GM12801 (cell line): ENCODE measurements around the gene PFKP.

Experiments
- TF ChIP-seq, protein P1 (sequence below): IDR thresholded peaks from one replicate; pipeline ENCODE4 v1.5.1; 2011; ENCODE audit warnings: control low read depth; ENCODE audit not compliant: insufficient read length; ENCODE audit errors: extremely low read depth

The PFKP gene

DNA sequence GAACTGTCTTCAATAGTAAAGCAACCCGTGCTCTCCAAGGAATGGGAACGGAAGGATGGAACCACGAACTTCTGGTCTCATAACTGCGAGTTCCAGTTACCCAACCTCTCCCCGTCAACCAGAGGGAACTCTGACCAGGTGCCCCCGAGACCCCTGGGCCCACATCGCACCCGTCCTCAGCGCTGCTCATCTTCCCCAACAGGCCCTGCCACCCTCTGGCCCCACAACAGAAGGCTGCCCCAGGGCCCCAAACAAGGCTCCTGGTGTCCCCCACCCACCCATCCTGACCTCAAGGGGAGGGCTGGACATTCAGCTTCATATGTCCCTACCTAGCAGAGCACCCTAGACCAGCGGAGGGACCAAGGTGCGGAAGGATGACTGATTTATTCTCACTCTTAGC lies 82.6 kb downstream of the PFKP start:
- TF ChIP-seq, protein P1, sequence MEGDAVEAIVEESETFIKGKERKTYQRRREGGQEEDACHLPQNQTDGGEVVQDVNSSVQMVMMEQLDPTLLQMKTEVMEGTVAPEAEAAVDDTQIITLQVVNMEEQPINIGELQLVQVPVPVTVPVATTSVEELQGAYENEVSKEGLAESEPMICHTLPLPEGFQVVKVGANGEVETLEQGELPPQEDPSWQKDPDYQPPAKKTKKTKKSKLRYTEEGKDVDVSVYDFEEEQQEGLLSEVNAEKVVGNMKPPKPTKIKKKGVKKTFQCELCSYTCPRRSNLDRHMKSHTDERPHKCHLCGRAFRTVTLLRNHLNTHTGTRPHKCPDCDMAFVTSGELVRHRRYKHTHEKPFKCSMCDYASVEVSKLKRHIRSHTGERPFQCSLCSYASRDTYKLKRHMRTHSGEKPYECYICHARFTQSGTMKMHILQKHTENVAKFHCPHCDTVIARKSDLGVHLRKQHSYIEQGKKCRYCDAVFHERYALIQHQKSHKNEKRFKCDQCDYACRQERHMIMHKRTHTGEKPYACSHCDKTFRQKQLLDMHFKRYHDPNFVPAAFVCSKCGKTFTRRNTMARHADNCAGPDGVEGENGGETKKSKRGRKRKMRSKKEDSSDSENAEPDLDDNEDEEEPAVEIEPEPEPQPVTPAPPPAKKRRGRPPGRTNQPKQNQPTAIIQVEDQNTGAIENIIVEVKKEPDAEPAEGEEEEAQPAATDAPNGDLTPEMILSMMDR, result no peak

DNA sequence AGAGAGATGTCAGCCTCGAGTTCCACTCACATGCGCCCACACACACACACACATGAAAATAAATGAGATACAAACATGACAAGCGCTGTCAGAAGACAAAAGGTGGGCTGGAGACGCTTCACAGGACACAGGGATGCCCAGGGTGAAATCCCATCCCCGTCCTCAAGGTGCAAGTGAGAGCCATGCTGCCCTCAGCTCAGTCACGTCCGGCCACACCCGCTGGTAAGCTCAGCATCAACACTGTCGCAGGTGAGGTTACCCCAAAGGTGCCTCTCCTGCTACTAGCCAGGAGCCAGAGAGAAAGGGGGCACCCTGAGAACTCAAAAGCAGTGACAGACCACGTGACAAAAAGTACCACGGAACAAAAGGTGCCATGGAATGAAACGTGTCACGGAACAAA lies 83.0 kb downstream of the PFKP start:
- TF ChIP-seq, protein P1, result no peak

DNA sequence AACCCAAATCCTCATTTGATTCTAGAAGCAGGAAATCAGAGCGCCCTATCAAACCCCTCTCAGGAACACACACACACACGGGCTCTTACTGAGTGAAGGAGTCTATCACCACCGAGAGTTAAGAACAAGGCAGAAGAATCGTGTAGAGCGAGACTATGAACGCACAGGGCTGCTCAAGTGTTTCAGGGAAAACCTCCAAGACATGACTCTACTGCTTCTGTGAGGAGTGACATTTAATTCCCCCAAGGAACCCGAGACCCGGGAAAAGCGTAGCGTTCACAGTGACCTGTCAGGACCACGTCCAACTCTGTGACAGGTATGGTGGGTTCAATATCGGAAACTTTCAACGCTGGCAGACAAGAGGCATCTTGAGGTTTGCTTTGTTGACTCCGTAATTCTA lies 83.6 kb downstream of the PFKP start:
- TF ChIP-seq, protein P1, result no peak

DNA sequence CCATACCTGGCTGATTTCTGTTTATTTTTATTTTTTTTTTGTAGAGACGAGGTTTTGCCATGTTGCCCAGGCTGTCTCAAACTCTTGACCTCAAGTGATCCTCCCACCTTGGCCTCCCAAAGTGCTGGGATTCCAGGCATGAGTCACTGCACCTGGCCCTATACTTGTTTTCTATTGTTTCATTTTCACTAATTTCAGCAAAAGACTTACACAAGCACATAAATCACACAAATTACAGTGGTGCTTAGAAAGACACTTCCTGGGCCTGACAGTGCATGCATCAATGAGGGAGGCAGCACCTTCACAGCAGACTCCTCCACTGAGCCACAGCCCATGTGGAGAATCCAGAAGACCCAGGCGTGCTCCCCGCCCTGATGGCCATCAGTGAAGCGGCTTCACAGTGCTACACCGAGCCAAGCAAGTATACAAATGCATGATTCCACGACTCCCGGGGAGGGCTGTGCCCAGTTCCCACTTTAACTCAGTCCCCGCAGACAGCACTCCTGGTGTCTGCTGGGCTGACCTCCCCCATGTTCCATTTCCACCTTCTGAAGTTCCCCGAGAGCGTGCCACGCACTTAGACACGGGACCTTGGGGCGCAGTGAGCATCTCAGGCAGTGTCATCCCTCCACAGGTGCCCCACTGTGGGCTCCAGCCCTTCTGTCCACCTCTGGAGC lies 84.7 kb downstream of the PFKP start:
- TF ChIP-seq, protein P1, result no peak

DNA sequence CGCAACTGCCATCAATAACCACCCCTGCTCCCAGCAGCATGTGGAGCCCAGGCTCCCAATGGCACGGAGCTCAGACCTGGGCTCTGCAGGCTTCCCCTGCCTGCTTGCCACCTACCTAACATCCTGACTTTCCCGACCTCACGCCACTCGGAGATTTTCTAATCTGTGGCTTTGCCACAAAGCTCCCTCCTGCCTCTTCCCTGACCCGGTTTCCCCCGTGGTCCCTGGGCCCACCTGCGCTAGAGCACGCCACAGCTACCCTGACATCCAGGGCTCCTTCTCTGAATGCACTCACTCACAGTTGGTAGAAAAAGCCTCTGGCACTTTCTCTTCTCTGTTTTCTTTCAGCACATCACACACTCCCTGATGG lies 85.2 kb downstream of the PFKP start:
- TF ChIP-seq, protein P1, result no peak

DNA sequence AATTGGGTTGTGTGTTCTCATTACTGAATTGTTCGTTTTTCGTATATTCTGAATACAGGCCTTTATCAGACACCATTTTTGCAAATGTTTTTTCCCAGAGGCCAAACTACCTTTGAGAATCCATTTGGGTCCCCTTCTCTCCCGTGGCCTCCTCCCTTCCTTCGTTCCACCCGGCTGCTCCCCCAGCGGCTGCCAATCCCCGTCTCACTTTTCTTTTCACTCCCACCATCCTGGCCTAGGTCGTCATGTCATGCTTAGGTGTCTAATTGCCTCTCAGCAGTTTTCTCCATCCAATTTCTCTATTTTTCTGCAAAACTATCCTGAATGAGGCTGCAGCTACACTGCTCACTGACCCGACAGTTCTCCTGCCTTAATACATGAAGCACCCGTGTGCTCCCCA lies 87.3 kb downstream of the PFKP start:
- TF ChIP-seq, protein P1, result no peak

DNA sequence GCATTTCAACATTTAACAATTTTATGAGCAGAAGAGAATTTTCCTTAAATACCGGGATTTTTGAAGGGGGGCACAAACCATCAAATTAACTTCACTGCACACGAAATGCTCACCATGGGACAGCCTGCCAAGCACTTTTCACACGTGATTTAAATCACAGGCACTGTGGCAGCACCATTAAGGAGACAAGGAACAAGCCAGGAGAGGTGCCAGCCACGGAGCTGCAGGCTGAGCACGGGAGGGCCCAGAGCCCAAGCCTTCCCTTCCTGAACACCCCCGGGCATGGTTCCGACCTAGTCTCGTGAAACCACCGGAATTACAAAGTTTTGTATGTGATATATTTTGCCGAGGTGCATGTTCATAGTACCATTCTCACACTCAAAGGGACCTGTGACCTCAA lies 91.8 kb downstream of the PFKP start:
- TF ChIP-seq, protein P1, result no peak
